SJSA1 (cell line): ENCODE measurements around the gene NHLH1. TPM values are rescaled to one million over a fixed set of nuclear protein-coding genes. Genes with fewer than 3 reads are reported as not detected.

ENCODE experiments used
- DNase-seq, 2 experiments: peaks; one replicate each; pipeline ENCODE4 v3.0.0-alpha.2; 2015 to 2020; ENCODE audit warnings: low spot score in 2 of 2, low read depth in 1 of 2
- H3K27ac ChIP-seq: fragments of 250-450 bp; sonication (Bioruptor Pico); 2 replicates; pipeline ENCODE4 v1.5.1; 2020; ENCODE audit warnings: mild to moderate bottlenecking, moderate library complexity
- H3K27me3 ChIP-seq: fragments of 250-450 bp; sonication (Bioruptor Pico); replicated peaks from 2 replicates; pipeline ENCODE4 v1.5.1; 2020; ENCODE audit warnings: mild to moderate bottlenecking, moderate library complexity
- H3K36me3 ChIP-seq: fragments of 250-450 bp; sonication (Bioruptor Pico); 2 replicates; pipeline ENCODE4 v1.5.1; 2020; ENCODE audit warnings: mild to moderate bottlenecking
- H3K4me1 ChIP-seq: fragments of 250-450 bp; sonication (Bioruptor Pico); replicated peaks from 2 replicates; pipeline ENCODE4 v1.6.1; 2021; ENCODE audit warnings: mild to moderate bottlenecking
- H3K4me3 ChIP-seq: fragments of 250-450 bp; sonication (Bioruptor Pico); 2 replicates; pipeline ENCODE4 v1.5.1; 2020; ENCODE audit warnings: mild to moderate bottlenecking
- H3K9me3 ChIP-seq: fragments of 250-450 bp; sonication (Bioruptor Pico); replicated peaks from 2 replicates; pipeline ENCODE4 v1.5.1; 2020; ENCODE audit warnings: mild to moderate bottlenecking
- total RNA-seq: library from RNA; depleted of rRNA; stranded (reverse); fragments of >200 nt; shearing (Covaris generic); gene quantifications from 2 replicates; pipeline ENCODE4 v1.2.3, GENCODE V29; 2014; rRNA removed

Gene NHLH1
- total RNA-seq, 1 experiment from 2014 or later = 0.11 TPM

DNA sequence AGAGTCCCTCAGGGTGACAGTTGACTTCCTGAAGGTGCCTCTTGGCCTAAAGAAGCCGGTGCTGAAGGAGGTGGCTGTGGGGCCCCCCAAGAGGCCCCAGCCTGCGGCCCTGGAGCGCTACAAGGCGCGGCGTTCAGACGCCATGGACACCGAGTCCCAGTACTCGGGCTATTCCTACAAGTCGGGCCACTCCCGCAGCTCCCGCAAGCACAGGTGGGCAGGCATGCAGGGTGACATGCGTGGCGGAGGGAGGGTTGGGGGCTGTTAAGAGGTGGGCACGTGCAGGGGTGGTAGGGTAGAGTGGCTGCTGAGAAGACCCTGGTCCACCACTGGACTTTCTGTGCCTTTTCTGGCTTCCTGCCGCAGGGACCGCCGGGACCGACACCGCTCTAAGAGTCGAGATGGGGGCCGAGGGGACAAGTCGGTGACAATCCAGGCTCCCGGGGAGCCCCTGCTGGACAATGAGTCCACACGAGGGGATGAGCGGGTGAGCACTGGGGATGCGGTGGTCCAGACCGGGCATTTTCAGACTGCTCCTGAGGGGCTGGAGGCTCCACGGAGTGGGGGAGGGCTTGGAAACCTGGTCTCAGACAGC, 48.9 kb downstream of the NHLH1 start:
- no peak overlapping the region for H3K4me3 ChIP-seq
- no peaks in the 10 kb centered on the region; the same call in 1 of the 2 replicates for H3K9me3 ChIP-seq
- no peak overlapping the region for H3K27ac ChIP-seq
- H3K36me3 ChIP-seq = no peaks in the 10 kb centered on the region
- no peaks in the 10 kb centered on the region for H3K27me3 ChIP-seq
- DNase-seq = no peak
- H3K4me1 ChIP-seq = no peaks in the 10 kb centered on the region

DNA sequence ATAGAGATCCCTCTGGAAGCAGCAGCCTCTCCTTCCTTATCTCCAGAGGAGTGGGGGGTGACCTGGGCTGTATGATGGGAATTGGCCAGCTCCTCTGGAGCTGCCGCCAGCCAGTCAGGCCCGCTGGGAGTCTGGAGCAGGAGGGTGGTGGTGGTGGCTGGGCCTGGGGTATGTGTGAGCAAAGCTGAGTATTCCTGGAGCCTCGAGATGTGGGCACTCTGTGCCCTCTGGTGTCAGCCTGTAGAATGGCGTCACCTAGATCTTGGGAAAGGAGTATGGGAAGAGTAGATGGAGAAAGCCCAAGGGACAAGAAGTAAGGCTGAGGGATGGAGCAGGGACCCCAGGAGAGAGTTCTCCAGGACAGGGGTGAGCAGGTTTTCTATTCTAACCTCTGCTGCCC, 49.5 kb downstream of the NHLH1 start:
- DNase-seq = peak in 1 of 2 experiments; percentile 28
- Histone ChIP-seq H3K27me3 (no peaks in the 10 kb centered on the region), H3K4me1 (no peaks in the 10 kb centered on the region), H3K9me3 (no peaks in the 10 kb centered on the region; the same call in 1 of the 2 replicates), H3K36me3 (peaks cover under 1% of the 10 kb centered on the region; the same call in 1 of the 2 replicates), H3K27ac (no peak overlapping the region), H3K4me3 (no peak overlapping the region)

DNA sequence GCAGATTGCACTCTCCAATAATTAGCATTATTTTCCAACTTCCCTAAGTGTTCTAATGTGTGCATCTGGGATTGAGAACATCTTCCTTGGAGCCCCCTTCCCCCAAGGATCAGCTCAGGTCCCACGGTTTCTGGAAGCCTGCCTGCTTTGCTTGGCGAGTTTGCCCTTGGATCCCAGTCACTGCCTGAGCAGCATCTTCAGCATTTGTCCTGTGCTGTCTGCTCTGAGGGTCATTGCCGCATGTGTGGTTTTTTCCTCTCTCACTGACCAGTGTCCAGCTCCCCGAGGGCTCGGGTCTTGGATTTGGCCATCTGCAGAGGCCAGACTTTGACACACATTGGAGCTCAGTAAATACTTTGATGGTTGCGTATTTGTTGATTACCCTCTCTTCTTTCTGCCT, 51.6 kb downstream of the NHLH1 start:
- DNase-seq = no peak
- no peaks in the 10 kb centered on the region for H3K9me3 ChIP-seq
- no peaks in the 10 kb centered on the region for H3K27me3 ChIP-seq
- H3K4me1 ChIP-seq = no peaks in the 10 kb centered on the region
- H3K4me3 ChIP-seq = no peak overlapping the region
- peaks cover 2% of the 10 kb centered on the region; the same call in 1 of the 2 replicates for H3K36me3 ChIP-seq
- no peak overlapping the region for H3K27ac ChIP-seq

DNA sequence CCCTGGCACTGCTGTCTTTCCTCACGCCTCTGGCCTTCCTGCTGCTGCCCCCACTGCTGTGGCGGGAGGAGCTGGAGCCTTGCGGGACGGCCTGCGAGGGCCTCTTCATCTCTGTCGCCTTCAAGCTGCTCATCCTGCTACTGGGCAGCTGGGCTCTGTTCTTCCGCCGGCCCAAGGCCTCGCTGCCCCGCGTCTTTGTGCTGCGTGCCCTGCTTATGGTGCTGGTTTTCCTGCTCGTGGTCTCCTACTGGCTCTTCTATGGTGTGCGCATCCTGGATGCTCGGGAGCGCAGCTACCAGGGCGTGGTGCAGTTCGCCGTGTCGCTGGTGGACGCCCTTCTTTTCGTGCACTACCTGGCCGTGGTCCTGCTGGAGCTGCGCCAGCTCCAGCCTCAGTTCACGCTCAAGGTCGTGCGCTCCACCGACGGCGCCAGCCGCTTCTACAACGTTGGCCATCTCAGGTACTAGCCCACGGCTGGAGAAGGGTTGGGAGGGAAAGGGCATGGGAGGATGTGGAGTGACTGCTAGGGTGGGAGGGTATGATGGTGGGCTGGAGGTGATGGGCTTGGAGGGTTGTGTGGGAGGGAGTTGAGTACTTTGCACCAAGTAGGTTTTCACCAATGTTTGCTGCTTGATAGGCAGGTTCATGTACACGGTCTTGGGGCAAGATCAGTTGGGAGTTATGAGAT, 52.4 kb downstream of the NHLH1 start:
- no peak overlapping the region for H3K27ac ChIP-seq
- H3K27me3 ChIP-seq = no peaks in the 10 kb centered on the region
- H3K4me1 ChIP-seq = no peaks in the 10 kb centered on the region
- H3K36me3 ChIP-seq = peaks cover 3% of the 10 kb centered on the region; the same call in 1 of the 2 replicates
- no peaks in the 10 kb centered on the region for H3K9me3 ChIP-seq
- DNase-seq = no peak
- no peak overlapping the region for H3K4me3 ChIP-seq

DNA sequence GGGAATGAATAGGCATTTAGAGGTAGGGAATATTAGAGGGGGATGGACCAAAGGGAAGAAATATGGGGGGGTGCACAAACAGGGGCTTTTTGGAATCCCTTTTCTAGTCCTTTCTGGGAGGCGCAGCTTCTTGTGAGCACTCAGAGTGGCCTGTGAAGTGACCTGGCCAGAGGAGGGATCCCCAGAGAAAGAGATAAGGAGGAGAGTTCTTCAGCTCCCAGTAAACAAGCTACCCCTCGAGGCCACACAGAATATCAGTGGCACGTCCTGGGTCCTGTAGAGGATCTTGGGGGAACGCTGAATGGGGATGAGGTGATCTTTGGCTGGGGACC, 52.9 kb downstream of the NHLH1 start:
- H3K27me3 ChIP-seq = no peaks in the 10 kb centered on the region
- H3K4me1 ChIP-seq = no peaks in the 10 kb centered on the region
- H3K36me3 ChIP-seq = peaks cover 4% of the 10 kb centered on the region; the same call in 1 of the 2 replicates
- H3K9me3 ChIP-seq = no peaks in the 10 kb centered on the region
- H3K4me3 ChIP-seq = no peak overlapping the region
- H3K27ac ChIP-seq = no peak overlapping the region
- DNase-seq = no peak

DNA sequence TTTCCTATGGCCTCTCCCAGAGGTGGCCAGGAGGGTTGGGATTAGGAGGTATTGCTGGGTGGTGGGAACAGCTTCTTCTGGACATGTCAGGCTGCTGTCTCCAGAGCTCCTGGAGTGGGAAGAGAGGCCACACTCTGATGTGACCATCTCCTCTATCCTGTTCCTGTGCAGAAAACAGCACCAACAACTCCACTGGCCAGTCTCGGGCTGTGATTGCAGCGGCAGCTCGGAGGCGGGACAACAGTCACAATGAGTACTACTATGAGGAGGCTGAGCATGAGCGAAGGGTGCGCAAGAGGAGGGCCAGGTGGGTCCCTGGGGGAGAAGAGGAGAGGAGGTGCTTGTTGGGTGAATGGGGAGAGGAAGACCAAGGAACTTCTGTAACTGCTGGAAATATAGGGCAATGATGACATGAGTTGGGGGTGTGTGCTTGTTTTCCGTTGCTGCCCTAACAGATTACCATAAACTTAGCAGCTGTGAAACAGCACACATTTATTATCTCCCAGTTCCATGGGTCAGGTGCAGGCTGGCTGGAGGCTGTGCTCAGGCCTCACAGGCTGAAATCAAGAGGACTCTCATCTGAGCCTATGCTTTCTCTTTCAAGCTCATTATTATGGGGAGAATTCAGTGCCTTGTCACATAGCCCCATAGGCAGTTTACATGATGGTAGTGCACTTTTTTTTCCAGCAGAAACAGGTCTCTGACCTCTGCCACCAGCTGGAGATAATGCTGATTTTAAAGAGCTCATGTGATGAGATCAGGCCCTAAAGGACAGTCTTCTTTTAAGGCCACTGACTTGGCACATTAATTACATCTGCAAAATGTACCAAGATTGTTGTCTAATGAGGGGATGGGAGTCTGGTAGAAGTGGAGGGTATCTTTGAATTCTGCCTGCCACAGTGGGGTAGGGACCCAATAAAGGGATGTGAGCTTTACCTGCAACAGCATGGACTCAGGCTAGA, 54.3 kb downstream of the NHLH1 start:
- H3K27ac ChIP-seq = no peak overlapping the region
- DNase-seq = no peak
- H3K9me3 ChIP-seq = no peaks in the 10 kb centered on the region
- peaks cover 4% of the 10 kb centered on the region; the same call in 1 of the 2 replicates for H3K36me3 ChIP-seq
- H3K27me3 ChIP-seq = no peaks in the 10 kb centered on the region
- H3K4me3 ChIP-seq = no peak overlapping the region
- no peaks in the 10 kb centered on the region for H3K4me1 ChIP-seq

DNA sequence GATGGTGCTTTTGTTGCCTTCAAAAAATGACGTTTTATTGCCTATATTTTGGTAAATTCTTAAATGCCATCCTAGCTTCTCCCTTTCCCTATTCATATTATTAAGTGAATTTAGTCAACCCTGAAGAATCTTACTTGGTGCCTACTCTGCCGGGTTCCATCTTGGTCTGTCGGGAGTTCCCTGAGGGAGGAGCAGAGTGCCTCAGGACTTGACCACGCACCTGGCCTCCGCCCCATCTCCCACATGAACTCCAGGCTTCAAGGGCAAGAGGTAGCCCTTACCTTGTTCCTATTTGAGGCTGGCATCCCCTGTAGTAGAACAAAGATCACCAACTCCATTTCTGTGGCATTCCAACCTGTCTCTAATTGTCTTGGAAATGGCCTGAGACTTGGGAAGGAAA, 55.0 kb downstream of the NHLH1 start:
- H3K4me1 ChIP-seq = no peaks in the 10 kb centered on the region
- DNase-seq = no peak

More for the DNA sequence above, 55.0 kb downstream of the NHLH1 start:
- peaks cover 4% of the 10 kb centered on the region; the same call in 1 of the 2 replicates for H3K36me3 ChIP-seq
- H3K27me3 ChIP-seq = no peaks in the 10 kb centered on the region
- no peaks in the 10 kb centered on the region for H3K9me3 ChIP-seq
- no peak overlapping the region for H3K27ac ChIP-seq
- H3K4me3 ChIP-seq = no peak overlapping the region

Other genes starting within 250 kb of the NHLH1 start
- not detected in 2 replicates for gene ATP1A4, start 215.5 kb upstream of the NHLH1 start, total RNA-seq
- gene CASQ1, start 176.5 kb upstream of the NHLH1 start, total RNA-seq = not detected in 2 replicates
- gene PEA15, start 161.7 kb upstream of the NHLH1 start, total RNA-seq = 170 and 321 TPM in 2 replicates
- 37.5 and 45.8 TPM in 2 replicates for gene DCAF8, start 104.5 kb upstream of the NHLH1 start, total RNA-seq
- gene PEX19, start 81.9 kb upstream of the NHLH1 start, total RNA-seq = 51.9 and 61.0 TPM in 2 replicates
- gene COPA, start 23.8 kb upstream of the NHLH1 start, total RNA-seq = 162 and 191 TPM in 2 replicates
- gene NCSTN, start 23.7 kb upstream of the NHLH1 start, total RNA-seq = 48.4 and 58.5 TPM in 2 replicates
- 2.2 and 2.3 TPM in 2 replicates for gene VANGL2, start 33.5 kb downstream of the NHLH1 start, total RNA-seq
- gene SLAMF6, start 156.2 kb downstream of the NHLH1 start, total RNA-seq = not detected in 2 replicates
- gene CD84, start 212.4 kb downstream of the NHLH1 start, total RNA-seq = not detected in 2 replicates